ENCODE data around the gene MAP1S. TPM values are rescaled to one million over a fixed set of nuclear protein-coding genes. Genes with fewer than 3 reads are reported as not detected.

MAP1S gene, protein sequence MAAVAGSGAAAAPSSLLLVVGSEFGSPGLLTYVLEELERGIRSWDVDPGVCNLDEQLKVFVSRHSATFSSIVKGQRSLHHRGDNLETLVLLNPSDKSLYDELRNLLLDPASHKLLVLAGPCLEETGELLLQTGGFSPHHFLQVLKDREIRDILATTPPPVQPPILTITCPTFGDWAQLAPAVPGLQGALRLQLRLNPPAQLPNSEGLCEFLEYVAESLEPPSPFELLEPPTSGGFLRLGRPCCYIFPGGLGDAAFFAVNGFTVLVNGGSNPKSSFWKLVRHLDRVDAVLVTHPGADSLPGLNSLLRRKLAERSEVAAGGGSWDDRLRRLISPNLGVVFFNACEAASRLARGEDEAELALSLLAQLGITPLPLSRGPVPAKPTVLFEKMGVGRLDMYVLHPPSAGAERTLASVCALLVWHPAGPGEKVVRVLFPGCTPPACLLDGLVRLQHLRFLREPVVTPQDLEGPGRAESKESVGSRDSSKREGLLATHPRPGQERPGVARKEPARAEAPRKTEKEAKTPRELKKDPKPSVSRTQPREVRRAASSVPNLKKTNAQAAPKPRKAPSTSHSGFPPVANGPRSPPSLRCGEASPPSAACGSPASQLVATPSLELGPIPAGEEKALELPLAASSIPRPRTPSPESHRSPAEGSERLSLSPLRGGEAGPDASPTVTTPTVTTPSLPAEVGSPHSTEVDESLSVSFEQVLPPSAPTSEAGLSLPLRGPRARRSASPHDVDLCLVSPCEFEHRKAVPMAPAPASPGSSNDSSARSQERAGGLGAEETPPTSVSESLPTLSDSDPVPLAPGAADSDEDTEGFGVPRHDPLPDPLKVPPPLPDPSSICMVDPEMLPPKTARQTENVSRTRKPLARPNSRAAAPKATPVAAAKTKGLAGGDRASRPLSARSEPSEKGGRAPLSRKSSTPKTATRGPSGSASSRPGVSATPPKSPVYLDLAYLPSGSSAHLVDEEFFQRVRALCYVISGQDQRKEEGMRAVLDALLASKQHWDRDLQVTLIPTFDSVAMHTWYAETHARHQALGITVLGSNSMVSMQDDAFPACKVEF
- total RNA-seq, result 10 to 100 TPM; 50.8 to 57.0 TPM
- long read RNA-seq, donor 1, transcript MAP1S-201 (7 exons, 3,419 nt), result major isoform, 6 of 19 reads
- long read RNA-seq, donor 1, partial matches to known transcripts, result 13 of 19 reads
- long read RNA-seq, donor 1, other reads (novel, unspliced or antisense), result 0 of 19 reads
- long read RNA-seq, donor 2, transcript MAP1S-201 (7 exons, 3,419 nt), result major isoform, 7 of 45 reads
- long read RNA-seq, donor 2, partial matches to known transcripts, result 35 of 45 reads
- long read RNA-seq, donor 2, other reads (novel, unspliced or antisense), result 3 of 45 reads

DNA sequence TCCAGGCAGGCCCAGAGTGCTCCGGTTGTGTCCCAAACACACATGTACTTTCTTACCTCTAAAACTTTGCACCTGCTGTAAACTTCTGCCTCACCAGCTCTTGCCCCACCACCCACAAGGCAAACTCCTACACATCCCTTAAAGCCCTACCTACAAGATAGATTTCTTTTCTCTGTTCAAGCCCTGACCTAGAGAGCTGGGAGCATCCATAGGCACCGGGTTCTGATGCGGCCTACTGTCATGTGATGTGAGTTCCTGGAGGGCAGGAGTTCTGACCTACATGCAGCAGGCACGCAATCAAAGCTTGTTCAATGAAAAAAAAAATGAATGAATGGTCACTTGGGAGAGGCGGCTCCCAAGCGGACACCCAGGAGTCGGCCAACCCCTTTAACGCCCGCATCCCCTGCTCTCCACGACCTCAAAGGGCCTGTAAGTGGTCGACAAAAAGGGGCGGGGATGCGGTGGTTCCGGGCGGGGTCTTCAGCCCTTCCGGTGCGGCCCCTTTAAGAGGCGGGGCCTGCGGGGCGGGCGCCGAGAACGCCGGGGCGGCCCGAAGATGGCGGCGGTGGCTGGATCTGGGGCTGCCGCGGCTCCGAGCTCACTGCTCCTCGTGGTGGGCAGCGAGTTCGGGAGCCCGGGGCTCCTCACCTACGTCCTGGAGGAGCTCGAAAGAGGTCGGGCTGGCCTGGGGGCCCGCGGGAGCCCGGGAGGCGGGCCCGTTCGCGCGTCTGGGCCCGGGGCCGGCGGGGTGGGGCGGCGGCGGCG is at the start of gene MAP1S:
TSS of gene MAP1S (plus strand) at position 534 of the 765 bp plus-strand sequence. CDS start at position 557, 23 bp downstream.
- peak; percentile 85 for DNase-seq (ENCODE audit: low spot score)
- intact Hi-C loops (cut with DNase I), result no loop called here

DNA sequence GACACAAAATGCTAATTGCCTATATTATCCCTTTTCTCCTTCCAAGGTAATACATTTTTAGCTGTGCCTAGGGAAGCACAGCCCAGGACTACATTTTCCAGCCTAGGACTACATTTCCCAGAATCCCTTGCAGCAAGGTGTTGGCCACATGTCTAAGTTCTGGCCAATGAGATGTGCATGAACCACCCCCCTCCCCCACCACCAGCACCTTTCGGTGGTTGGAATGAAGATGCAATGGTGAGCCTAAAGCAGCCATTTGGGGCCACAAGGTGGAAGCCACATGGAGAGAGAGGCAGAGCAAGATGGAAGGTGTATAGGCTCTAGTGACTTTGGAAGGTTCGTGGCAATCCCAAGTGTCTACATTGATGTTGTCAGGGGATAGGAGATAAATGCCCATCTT is 47.4 kb upstream of the MAP1S start:
- intact Hi-C loops (cut with DNase I), result no loop called here
- no peak for DNase-seq (ENCODE audit: low spot score)

DNA sequence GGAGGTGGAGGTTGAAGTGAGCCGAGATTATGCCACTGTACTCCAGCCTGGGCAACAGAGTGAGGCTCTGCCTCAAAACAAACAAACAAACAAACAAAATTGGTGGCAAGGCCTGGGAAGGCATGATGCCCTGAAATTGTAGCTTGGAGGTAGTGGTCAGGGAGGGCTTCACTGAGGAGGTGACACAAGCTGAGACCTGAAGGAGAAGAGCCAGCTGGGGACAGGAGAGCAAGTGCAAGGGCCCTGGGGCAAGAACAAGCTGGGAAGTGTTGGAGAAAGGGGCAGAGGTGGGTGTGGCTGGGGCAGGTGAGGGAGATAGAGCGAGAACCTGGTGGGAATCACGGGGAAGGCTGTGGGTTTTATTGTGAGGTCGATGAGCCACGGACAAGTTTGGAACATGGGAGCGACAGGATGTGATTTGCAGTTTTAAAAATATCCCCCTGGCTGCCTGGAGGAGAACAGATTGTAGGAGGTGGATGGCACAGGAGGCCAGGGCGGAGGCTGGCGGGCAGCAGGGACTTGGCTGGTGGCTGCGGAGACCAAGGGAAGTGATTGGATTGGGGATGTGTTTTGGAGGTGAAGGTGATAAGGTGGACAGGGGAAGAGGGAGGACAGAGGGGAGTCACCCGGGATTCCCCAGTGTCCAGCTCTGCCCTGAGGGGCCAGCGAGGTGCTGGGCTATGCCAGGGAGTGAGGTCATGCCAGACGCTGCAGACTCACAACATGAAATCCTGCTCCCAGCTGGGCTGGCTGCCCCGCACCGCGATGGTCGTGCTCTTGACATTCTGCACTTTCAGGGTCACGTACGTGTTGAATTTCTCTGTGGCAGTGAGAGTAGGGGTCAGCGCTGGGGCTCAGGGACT is 45.1 kb upstream of the MAP1S start:
- intact Hi-C loops (cut with DNase I), result no loop called here
- no peak for DNase-seq (ENCODE audit: low spot score)

DNA sequence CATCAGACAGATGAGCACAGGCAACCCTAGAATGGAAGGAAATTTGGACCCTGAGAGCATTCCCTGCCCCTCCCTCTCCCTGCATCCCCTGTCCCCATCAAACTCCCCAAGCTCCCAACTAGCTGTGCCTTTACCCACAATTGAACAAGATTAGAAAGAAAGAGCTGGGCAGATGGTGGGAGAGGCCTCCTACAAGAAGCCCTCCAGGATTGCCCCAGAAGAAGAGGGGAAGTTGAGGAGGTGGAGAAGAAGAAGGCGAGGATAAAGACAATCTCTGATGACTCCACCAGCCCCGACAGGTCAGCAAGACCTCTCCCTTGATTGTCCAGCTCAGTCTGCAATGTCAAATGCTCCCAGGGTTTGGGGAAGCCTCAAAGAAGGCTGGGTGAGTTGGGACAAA is 43.0 kb upstream of the MAP1S start:
- no peak for DNase-seq (ENCODE audit: low spot score)
- intact Hi-C loops (cut with DNase I), result no loop called here

DNA sequence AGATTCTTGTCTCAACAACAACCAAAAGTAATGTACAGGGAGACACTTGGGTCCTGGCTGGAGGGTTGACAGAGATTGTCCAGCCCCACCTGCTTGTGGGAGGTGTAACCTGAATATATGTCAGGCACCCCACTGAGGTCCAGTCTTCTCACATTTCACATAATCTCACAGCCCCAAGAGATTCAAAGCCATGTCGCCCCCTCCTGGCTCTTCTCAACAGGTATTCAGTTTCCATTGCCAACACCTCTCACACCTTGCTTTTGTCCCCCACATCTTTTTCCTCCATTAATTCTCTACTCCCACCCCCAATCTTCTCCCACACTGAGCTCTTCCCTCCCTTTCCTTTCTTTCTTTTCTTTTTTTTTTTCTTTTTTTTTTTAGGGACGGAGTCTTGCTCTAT is 42.3 kb upstream of the MAP1S start:
- intact Hi-C loops (cut with DNase I), result no loop called here
- DNase-seq (ENCODE audit: low spot score), result no peak

DNA sequence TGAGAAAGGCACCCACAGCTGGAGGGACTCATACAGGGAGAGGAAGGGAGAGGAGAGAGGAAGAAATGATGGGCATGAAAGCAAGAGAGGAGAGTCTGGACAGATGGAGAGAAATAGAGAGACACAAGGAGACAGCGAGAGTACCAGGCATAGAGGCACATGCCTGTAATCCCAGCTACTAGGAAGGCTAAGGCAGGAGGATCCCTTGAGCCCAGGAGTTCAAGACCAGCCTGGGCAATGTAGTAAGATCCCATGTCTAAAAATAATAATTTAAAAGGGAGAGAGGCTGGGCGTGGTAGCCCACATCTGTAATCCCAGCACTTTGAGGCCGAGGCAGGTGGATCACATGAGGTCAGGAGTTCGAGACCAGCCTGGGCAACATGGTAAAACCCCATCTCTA is 40.4 kb upstream of the MAP1S start:
- DNase-seq (ENCODE audit: low spot score), result no peak
- intact Hi-C loops (cut with DNase I), result no loop called here

DNA sequence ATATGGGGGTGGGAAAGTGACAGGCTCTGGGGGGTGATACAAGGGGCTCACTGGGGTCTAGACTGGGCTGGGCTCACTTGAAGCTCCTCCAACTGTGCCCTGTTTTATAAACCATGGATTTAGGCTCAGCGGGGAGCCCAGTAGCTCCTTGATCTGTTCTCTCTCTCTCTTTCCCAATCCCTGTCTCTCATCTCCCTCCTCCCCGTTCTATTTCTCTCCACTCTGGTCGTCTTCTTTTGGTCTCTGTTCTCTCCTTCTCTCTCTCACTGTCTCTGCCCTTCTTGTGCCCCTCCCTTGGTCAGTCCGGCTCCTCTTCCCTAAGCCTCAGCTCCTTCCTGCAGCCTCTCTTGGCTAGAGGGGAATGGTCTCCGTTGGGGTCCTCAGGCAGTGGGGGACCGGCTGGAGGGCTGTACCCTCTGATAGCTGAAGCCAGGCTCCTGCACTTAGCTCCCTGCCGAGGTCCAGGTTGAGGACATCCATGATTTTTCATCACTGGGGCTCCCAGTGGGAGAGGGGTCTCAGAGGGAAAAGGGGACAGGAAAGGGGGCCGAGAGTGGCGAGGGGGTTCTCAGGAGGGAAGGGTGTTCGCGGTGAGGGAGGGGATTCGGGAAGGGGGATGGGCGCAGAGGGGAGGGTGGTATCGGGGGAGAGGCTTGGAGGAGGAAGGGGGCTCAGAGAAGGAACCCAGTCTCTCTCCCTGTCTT is 39.6 kb upstream of the MAP1S start:
- DNase-seq (ENCODE audit: low spot score), result no peak
- intact Hi-C loops (cut with DNase I), result no loop called here

DNA sequence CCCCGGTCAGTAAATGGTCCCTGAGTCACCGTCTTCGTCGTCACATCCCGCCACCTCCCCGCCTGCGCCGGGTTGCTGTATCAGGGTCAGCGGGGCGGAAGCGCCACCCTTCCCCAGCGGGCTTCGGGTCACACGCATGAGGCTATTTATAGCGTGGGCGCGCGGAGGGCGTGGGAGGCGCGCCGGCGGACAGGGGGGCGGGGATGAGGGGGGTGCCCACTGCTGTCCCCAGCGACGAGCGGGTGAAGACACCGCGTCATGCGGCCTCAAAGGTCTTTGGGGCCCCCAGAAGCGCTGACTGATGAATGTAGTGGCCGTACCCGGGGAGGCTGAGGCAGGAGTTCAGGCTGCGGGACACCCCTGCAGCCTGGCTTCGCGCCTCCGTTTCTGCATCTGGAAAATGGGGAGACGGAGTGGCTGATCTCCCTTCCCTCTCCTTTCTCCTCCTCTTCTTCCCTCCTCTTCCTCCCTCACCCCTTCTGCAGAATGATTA is 39.0 kb upstream of the MAP1S start:
- DNase-seq (ENCODE audit: low spot score), result peak; percentile 95
- intact Hi-C loops (cut with DNase I), result no loop called here

DNA sequence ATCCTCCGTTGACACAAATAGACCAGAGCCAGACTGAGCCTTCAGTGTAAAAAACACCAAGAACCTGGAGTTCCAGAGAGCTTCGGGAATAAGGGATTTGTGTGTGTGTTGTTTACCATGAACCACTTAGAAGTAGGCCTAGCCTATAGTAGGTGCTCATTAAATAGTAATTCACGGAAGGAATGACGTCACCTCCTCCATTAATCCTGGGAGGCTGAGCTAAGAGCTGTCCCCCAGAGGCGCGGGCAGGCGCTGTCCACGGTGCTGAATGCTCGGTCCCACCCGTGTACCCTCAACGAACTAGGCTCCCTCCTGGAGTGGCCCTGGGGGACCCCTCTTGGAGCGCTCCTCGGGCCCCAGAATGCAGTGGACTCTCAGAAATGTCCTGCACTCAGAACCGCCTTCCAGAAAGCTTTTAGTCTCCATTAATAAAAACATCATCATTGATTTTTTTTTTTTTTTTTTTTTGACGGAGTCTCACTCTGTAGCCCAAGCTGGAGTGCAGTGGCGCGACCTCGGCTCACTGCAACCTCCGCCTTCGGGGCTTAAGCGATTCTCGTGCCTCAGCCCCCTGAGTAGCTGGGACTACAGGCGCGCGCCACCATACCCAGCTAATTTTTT is 37.7 kb upstream of the MAP1S start:
- intact Hi-C loops (cut with DNase I), result no loop called here
- DNase-seq (ENCODE audit: low spot score), result no peak

DNA sequence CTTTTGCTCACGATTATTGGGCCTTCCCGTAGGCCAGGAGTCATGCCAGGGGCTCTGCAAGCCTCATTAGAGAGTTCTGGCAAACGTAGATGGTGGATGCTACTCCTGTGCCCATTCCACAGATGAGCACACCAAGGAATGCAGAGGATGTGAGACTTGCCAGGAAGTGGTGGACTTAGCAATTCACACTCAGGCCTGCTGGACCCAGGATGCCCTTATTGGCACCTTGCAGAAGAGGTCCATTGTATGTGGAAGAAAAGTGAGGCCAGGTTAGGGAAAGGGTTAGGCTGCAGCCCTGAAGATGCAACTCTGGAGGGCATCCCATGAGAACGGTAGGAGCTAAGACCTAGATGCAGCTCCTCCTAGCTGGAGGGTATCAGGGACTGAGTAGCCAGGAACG is 37.0 kb upstream of the MAP1S start:
- DNase-seq (ENCODE audit: low spot score), result no peak

DNA sequence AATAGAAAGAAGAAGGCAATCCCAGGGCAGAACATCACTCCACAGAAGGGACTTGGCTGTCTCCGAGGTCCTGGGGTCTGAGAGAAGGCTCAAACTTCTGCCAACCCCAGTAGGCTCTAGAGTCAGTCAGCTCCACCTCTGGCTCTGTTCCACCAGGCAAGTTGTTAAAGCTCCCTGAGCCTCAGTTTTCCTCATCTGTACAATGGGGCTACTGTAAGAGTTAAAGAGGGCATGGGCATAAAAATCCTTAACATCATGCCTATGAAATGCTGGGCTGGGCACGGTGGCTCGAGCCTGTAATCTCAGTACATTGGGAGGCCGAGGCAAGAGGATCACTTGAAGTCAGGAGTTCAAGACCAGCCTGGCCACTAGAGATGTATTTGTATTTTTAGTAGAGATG is 36.2 kb upstream of the MAP1S start:
- no peak for DNase-seq (ENCODE audit: low spot score)
- intact Hi-C loops (cut with DNase I), result no loop called here

More for the DNA sequence above, 37.0 kb upstream of the MAP1S start:
- intact Hi-C loops (cut with DNase I), result no loop called here

DNA sequence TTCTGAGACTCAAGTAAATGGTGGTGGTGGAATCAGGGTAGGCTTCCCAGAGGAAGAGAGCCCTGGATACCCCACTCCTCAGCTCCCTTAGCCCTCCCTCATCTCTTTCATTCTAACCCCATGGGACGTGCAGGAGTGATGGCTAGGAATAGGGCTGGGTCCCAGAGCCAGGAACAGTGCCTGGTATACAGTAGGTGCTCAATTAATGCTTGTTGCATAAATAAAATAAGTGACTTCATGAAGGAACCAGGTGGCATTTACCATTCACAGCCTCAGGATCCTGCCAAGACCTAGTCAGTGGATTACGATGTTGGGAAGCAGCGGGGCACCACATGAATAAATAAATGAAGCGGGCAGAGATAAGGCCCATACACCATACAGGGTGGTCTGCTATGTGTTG is 35.0 kb upstream of the MAP1S start:
- intact Hi-C loops (cut with DNase I), result no loop called here
- DNase-seq (ENCODE audit: low spot score), result no peak

DNA sequence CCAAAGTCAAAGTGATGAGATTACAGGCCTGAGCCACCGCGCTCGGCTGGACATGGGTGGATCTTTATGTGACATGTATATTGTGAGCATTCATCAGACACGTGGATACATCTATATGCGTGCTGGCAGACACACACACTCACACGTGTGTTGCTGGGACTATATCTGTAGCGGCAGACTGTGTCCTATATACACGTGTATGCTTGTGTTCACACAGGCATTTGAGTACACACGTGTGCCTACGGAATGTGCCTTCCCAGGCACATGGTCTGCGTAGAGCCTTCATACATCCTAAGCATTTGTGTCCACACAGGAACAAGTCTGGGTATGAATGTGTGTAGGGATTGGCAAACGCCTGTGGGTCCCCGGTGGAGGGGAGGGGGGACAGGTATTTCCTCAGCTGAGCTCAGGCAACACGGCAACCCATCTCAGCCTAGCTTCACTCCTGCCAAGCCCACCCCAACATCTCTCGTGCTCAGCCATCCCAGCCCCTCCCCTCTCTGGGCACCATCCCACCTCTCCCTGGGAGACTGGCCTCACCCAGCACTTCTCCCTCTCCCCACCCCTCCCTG is 33.7 kb upstream of the MAP1S start:
- intact Hi-C loops (cut with DNase I), result no loop called here
- DNase-seq (ENCODE audit: low spot score), result no peak

DNA sequence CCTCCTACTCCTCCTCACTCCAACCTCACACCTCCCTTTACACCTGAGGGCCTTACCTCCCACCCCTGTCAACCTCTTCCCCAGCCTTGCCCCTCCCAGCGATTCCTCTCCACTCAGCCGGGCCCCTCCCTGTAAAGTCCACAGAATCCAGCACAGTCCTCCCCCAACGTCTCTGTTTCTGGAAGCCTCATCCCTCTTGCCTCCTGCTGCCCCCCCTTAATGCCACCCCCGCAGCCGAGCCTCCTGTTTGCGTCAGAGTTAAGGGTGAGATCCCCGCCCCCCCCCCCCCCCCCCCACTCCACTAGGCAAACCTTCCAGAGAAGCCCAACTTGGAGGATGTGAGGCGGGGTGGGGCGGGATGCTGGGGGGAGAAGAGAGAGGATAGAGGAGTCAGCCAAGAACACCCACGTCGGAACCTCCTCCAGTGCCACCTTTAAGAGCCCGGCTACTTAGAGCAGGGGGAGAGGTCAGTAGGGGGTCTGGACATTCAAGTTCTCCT is 33.2 kb upstream of the MAP1S start:
- intact Hi-C loops (cut with DNase I), result no loop called here
- DNase-seq (ENCODE audit: low spot score), result no peak

DNA sequence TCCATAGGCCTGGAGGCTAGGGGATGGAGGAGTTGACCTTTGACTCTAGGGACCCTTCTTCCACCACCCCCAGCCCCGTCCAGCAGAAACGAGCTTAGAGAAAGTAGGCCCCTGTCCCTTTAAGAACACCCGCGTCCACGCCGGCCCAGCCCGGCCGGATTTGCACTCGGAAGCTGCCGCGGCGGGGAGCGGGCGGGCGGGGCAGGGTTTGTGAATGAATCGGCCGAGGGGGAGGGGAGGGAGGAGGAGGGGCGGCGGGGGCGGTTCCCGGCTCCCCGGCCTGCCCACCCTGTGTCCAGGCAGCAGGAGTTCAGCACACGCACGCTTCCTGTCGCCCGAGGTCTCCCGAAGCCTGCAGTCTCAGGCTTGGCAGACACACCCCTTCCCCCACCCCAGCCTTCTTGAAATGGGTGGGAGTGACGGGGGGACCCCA is 32.7 kb upstream of the MAP1S start:
- DNase-seq (ENCODE audit: low spot score), result peak; percentile 81
- intact Hi-C loops (cut with DNase I), result no loop called here

DNA sequence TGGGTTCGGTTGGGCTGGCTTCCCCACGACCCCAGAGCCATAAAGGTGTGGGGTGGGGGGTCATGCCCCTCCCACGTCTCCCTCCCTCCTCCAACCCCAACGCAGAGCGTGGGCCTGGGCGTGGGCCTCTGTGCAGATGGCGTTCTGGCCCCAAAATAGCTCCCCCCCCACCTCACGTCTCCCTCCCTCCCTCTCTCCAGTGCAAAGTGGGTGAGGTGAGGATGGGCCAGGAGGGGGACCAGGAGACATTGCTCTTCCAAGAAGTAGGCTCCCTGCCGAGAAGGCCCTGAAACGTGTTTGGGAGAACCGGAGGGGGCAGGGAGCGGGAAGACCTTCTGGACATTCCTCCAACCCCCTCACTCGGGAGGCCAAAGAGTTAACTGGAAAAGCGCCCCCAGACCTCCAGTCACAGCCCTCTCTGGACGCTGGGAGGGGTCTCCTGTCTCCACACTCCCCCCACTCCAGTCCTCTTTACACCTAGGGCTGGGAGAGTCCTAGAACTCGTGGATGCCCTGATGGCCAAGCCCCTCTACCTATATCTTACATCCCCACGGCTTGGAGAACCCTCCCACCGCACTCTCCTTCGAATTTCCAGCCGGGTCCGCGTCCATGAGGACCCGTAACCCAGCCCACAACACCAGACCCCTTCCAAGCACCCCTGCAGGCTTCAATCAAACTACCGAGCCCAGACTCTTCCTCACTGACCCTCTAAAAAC is 32.0 kb upstream of the MAP1S start:
- intact Hi-C loops (cut with DNase I), result no loop called here
- no peak for DNase-seq (ENCODE audit: low spot score)
